Astrocyte of the spinal cord (primary cell): ENCODE measurements around the gene NCKAP5L.

Experiments
- DNase-seq: peaks from one replicate; pipeline ENCODE4 v3.0.0; 2011; ENCODE audit warnings: low read depth, low spot score
- H3K4me3 ChIP-seq: 2 replicates; pipeline ENCODE4 v1.5.1; 2011; ENCODE audit warnings: low read depth, mild to moderate bottlenecking, low read length, moderate library complexity
- in situ Hi-C: cut with HindIII; loops from 2 replicates; pipeline ENCODE4 v1.10.0; 2017; ENCODE audit warnings: low sequenced_read_pairs
- TF ChIP-seq, protein P1 (sequence below): IDR thresholded peaks from 2 replicates; pipeline ENCODE4 v1.5.1; 2012; ENCODE audit warnings: low read depth, mild to moderate bottlenecking, low read length, inconsistent platforms

The NCKAP5L gene

GRCh38 chr12:49811961-49812401 is 16.2 kb downstream of the NCKAP5L start:
- no peak overlapping the region for H3K4me3 ChIP-seq
- in situ Hi-C loops: no loop called here
- TF ChIP-seq, protein P1, sequence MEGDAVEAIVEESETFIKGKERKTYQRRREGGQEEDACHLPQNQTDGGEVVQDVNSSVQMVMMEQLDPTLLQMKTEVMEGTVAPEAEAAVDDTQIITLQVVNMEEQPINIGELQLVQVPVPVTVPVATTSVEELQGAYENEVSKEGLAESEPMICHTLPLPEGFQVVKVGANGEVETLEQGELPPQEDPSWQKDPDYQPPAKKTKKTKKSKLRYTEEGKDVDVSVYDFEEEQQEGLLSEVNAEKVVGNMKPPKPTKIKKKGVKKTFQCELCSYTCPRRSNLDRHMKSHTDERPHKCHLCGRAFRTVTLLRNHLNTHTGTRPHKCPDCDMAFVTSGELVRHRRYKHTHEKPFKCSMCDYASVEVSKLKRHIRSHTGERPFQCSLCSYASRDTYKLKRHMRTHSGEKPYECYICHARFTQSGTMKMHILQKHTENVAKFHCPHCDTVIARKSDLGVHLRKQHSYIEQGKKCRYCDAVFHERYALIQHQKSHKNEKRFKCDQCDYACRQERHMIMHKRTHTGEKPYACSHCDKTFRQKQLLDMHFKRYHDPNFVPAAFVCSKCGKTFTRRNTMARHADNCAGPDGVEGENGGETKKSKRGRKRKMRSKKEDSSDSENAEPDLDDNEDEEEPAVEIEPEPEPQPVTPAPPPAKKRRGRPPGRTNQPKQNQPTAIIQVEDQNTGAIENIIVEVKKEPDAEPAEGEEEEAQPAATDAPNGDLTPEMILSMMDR: no peak
- no peak for DNase-seq

- H3K4me3 ChIP-seq: no peak overlapping the region
- TF ChIP-seq, protein P1: no peak
- no peak for DNase-seq
- in situ Hi-C loops: no loop called here
Observed at GRCh38 chr12:49811136-49811535, 17.1 kb downstream of the NCKAP5L start.

DNA sequence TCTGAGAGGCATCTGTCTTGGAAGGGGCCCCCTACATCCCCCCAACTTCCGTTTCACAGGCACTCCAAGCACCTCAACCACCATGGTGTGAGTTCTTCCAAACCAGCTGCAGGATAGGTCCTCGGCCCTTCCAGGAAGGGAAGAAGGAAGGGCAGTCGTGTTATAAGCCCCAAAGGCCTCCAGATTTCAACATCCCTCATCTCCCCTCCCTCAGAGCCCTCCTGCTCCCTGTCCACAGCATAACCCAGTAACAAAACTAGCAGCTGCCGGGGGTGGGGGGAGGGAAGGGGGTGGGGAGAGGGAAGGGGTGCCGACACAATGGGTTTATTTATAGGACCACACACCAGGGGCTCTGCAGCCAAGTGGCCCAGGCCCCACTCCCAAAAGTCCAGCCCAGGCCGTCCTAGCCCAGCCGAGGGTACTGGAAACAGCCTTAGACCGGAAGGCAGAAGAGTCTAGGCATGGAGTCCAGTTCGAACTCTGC is 18.3 kb downstream of the NCKAP5L start:
- no peak for DNase-seq
- no peak overlapping the region for H3K4me3 ChIP-seq
- in situ Hi-C loops: no loop called here
- TF ChIP-seq, protein P1: no peak

GRCh38 chr12:49809381-49809905 is 18.8 kb downstream of the NCKAP5L start:
- in situ Hi-C loops: no loop called here
- TF ChIP-seq, protein P1: no peak
- no peak for DNase-seq
- no peak overlapping the region for H3K4me3 ChIP-seq

DNA sequence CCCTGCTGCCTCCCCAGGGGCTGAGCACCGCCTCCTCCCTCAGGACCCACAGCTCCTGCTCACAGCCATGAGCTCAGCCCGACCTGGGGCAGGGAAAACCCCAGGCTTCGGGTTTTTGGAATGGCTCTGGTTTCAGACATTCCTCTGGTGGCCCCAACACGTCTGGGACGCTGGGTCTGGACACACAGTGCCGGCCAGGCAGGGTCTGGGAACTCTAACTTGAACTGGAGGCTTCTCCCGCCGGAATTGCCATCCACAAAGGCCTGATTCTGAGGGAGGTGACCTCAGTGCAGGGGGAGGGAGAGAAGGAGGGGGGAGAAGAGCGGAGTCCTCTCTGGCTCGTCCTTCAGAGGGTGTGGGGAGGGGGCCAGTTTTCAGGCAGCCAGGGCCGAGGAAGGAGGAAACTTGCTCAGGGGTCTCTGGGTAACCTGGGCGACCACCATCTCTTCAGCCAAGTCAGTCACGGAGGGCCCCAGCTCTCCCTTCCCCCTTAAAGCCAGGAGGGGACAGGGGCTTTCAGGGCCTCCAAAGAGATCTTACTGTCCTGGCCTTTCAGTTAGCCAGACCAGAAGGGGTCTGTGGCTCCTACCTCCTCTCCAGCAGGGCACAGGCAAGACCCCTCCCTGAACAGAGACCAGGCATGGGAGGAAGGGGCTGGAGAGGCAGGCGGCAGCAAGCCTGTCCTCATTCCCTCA is 19.4 kb downstream of the NCKAP5L start:
- H3K4me3 ChIP-seq: no peak overlapping the region
- peak; percentile 12 for DNase-seq
- TF ChIP-seq, protein P1: no peak
- in situ Hi-C loops: no loop called here

DNA sequence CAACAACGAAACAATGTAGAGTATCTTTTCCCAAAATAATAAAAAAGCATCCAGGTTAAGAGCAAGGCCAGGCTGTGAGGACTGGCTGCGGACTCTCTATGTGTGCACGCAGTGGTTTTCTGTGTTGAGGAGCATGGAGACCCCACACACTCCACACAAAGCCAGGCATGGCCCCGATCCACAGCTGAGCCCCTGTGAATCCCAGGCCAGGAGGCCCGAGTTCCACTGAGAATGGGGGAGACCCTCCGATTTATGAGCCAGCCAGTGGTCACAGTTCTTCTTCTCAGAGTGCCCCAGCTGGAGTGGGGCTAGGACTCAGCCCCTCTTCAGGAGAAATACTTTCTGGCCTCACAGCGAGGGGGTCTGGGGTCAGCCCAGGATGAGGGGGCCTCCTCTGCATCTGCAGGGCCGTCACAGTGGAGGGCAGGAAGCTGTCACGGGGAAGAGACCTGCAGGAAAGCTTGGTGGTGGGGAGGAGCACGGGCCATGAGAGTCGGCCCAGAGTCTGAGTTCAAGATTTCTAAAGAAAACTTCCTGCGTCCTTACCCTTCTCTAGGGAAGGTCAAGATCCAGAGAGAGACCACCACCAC is 20.1 kb downstream of the NCKAP5L start:
- in situ Hi-C loops: no loop called here
- TF ChIP-seq, protein P1: no peak
- no peak overlapping the region for H3K4me3 ChIP-seq
- no peak for DNase-seq
